ENCODE measurements around the gene ACAP3.

- no peak for TF ChIP-seq RAD21 (IDR thresholded peaks at IDR 0.05; ENCODE audit: low read depth)
- TF ChIP-seq TCF12 (IDR thresholded peaks at IDR 0.05; ENCODE audit: low read depth) = no peak
- no peak for TF ChIP-seq EP300 (IDR thresholded peaks at IDR 0.05; ENCODE audit: borderline replicate concordance)
- no peak for TF ChIP-seq TAF1 (IDR thresholded peaks at IDR 0.05; ENCODE audit: low read depth)
- no peak for TF ChIP-seq FOXM1 (IDR thresholded peaks at IDR 0.05; ENCODE audit: borderline replicate concordance, low read depth)
Measured at GRCh38 chr1:1255611-1256010, 52.1 kb downstream of the ACAP3 start.

All from Ishikawa (cell line).